HG03060 (cell line): ENCODE data around the gene PNPLA7.
"Not testable (repeated sequence)": the region's sequence is repeated elsewhere in the genome, so short reads cannot be mapped to it uniquely, and the experiment has no call there.

Source experiments
- ATAC-seq: cut with Tn5 transposase; IDR thresholded peaks from one replicate; pipeline ENCODE4 v1.9.1; 2021; ENCODE audit warnings: low read depth, moderate number of reproducible peaks; ENCODE audit not compliant: unreplicated experiment

PNPLA7 gene

DNA sequence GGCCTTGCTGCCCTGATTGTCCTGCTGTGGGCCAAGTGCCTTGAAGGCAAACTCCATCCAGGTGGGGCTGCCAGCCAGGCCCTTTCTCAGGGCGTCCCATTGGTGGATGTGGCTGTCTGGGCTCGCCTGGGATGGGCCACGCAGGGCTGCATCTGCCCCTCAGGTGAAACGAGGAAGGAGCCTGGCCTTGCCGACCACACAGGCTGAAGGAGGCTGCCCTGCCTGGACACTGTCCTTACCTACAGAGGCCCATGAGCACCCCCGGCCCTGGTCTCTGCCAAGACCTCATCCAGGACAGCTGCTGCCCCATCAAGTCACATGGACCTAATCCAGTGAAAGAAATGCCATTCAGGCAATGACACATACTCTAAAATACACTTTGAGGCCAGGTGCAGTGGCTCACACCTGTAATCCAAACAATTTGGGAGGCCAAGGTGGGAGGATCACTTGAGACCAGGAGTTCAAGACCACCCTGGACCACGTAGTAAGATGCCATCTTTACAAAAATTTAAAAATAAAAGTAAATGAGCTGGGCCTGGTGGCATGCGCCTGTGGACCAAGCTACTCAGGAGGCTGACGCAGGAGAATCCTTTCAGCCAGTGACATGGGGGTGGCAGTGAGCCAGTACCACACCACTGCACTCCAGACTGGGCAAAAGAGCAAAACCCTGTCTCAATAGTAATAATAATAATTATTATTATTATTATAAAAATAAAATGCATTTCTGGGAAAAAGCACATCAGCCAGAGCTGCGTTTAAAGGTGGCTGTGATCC is 33.9 kb downstream of the PNPLA7 start:
- ATAC-seq = no peak

DNA sequence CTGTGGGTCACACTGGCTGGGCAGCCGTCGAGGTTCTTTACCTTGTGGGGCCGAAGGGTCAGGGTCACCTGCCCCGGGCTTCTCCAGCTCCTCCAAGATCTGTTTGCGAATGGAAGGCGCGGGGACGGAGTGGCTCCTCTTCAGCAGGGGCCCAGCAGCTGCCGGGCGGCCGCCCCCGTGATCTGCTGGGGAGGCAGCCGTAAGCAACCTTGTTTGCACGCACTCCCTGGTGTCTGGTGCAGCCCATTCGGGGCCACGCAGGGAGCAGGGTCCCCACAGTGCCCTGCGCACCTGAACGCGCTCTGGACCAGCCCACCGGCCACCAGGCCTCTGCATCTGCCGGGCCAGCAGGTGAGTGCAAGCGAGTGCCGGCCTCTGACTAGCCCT is 34.9 kb downstream of the PNPLA7 start:
- no peak for ATAC-seq

DNA sequence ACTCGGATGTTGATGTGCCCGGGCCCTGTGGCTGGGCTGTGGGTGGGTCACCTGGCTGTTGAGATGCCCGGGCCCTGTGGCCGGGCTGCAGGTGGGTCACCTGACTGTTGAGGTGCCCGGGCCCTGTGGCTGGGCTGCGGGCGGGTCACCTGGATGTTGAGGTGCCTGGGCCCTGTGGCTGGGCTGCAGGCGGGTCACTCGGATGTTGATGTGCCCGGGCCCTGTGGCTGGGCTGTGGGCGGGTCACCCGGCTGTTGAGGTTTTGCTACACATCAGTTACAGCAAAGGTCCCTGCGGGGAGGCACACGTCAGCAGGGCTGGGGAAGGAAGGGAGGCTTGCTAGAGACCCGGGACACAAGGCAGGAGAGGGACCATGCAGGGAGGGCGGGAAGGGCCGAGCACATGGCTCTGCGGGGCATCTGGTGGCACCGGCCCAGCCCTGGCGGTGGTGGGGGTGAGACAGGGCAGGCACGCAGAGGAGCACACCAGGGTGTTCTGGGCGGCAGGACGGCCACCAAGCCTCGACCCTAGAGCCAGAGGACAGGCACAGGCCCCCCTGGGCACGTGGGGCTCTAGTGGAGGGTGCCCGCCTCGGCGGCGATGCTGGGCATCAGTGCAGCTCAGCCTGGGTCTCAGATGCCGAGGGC is 35.4 kb downstream of the PNPLA7 start:
- no peak for ATAC-seq

DNA sequence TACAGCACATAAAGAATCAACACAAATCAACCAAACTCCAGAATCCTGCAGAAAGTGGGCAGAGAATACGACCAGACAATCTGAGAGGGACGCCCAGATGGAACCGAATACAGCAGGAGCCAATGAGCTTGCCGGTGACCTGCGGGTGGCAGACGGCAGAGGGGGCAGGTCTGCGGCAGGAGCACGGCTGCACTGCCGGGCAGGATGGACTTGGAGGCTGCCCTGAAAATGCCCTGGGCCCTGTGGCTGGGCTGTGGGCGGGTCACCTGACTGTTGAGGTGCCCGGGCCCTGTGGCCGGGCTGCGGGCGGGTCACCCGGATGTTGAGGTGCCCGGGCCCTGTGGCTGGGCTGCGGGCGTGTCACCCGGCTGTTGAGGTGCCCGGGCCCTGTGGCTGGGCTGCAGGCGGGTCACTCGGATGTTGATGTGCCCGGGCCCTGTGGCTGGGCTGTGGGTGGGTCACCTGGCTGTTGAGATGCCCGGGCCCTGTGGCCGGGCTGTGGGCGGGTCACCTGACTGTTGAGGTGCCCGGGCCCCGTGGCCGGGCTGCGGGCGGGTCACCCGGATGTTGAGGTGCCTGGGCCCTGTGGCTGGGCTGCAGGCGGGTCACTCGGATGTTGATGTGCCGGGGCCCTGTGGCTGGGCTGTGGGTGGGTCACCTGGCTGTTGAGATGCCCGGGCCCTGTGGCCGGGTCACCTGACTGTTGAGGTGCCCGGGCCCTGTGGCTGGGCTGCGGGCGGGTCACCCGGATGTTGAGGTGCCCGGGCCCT is 36.2 kb downstream of the PNPLA7 start:
- not testable (repeated sequence) for ATAC-seq

DNA sequence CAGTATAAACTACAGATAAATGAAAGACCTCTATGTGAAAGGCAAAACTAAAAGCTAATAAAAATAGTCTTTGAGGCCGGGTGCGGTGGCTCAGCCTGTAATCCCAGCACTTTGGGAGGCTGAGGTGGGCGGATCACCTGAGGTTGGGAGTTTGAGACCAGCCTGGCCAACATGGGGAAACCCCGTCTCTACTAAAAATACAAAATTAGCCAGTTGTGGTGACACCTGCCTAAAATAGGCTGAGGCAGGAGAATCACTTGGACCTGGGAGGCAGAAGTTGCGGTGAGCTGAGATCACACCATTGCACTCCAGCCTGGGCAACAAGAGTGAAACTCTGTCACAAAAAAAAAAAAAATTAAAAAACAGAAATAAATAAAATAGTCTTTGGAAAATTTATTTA is 37.1 kb downstream of the PNPLA7 start:
- ATAC-seq = not testable (repeated sequence)

DNA sequence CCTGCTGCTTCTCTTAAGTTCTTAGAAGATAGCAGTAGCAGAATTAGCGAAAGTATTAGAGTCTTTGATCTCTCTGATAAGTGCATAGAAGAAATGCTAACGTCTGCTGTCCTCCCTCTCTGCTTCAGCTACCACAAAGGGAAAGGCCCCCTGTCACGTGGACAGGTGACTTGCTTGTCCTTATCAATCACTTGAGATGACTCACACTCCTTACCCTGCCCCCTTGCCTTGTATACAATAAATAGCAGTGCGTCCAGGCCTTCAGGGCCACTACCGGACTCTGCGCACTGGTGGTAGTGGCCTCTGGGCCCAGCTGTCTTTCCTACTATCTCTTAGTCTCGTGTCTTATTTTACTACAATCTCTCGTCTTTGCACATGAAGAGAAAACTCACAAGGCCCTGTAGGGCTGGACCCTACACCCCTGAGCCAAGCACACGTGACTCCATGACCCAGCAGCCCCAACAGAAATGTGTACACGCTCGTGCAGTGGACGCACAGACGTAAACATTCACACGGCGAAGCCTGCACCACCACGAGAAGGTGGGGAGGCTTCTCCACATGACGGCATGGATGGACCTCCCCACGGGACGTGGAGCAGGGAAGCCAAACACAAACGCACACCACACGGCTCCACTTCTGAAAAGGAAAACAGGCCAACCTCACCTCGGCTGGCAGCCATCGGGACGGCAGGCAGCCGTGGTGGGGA is 38.3 kb downstream of the PNPLA7 start:
- no peak for ATAC-seq

DNA sequence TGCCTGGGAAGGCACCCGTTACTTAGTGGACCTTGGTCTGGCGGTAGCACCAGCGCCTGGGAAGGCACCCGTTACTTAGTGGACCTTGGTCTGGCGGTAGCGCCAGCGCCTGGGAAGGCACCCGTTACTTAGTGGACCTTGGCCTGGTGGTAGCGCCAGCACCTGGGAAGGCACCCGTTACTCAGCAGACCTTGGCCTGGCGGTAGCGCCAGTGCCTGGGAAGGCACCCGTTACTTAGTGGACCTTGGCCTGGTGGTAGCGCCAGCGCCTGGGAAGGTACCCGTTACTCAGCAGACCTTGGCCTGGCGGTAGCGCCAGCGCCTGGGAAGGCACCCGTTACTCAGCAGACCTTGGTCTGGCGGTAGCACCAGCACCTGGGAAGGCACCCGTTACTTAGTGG is 39.1 kb downstream of the PNPLA7 start:
- not testable (repeated sequence) for ATAC-seq

DNA sequence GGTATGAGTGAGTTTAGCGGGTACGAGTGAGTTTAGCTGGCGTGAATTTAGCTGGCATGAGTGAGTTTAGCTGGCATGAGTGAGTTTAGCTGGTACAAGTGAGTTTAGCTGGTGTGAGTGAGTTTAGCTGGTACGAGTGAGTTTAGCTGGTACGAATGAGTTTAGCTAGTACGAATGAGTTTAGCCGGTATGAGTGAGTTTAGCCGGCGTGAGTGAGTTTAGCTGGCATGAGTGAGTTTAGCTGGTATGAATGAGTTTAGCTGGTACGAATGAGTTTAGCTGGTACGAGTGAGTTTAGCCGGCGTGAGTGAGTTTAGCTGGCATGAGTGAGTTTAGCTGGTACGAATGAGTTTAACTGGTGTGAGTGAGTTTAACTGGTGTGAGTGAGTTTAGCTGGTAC is 41.0 kb downstream of the PNPLA7 start:
- ATAC-seq = no peak

DNA sequence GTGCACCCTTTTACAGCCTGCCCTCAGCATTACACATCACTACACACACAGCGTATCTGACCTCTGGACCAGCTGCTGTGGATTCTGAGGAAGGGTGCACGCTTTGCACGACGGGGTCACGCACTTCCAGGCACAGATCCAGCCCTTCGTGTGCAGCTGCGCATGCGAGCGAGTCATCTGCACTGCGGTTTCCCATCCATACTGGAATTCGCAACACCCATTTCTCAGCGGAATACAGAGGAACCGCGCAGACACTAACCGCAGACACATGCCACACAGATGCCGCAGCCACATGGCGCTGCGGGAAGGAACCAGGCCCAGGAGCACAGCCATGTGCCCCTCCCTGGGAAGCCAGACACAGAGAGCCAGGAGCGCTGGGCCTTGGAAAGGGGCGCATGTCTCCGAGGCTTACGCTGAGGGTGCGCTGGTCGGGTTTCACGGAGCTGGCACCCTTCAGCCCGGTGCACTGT is 43.5 kb downstream of the PNPLA7 start:
- ATAC-seq = no peak

DNA sequence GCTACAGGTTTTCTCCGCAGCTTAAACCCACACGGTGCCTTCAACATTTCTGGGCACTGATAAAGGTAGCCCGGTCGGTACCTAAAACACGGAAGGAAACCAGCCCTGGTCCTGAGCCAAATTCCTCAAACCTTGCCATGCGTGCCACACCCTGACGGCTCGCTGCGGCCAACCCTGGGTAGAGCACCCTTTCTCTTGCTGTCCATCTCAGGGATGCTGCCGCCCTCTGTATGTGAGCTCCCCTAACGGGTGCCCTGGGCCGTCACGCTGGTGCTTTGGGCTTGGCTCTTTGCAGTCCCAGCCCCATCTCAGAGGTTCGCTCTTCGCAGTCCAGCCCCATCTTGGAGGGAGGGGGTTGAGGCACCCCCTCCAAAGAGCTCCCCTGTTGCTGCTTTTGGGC is 43.9 kb downstream of the PNPLA7 start:
- no peak for ATAC-seq

DNA sequence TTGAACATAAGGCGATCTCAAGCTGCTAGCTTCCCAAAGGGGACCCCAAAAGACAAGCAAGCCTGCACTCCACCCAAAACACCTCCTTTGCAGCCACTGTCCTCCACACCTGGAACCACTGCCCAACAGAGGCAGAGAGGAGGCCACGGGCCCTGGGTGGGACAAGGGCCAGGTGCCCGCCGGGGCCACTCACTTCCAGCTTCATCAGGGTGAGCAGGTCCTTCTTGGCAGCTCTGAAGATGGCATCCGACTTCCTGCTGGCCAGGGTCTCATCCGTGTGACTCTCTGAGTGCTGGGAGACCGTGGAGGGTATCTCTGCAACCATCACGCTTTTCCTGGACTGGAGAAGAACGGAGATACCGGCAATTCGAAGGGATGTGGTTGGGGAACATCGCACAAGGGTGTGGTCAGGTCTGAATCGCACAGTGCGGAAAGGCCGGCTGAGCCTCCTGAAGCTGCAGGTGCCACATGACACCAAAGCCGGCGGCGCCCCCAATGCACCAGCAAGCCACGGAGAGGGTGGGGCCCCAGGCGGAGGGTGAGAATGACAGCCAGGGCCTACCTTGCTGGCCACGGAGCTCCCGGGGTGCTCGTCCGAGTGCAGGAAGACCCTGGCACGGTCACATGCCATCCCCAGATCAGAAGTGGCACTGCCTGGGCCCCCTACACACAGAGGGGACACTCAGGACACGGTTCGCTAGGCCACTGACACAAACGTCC is 44.6 kb downstream of the PNPLA7 start:
- no peak for ATAC-seq

DNA sequence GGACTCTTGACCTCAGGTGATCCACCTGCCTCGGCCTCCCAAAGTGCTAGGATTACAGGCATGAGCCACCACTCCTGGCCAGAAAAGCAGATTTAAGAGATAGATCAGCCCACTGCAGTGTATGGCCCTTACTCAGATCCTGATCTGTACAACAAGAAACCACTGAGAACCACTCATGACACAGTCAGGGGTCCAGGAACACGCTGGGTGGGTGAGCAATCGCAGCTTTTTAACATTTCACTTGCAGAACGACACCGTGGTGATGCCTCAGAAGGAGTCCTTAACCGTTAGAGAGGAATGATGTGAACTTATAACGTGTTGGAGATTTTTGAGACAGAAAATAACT is 45.8 kb downstream of the PNPLA7 start:
- ATAC-seq = no peak

DNA sequence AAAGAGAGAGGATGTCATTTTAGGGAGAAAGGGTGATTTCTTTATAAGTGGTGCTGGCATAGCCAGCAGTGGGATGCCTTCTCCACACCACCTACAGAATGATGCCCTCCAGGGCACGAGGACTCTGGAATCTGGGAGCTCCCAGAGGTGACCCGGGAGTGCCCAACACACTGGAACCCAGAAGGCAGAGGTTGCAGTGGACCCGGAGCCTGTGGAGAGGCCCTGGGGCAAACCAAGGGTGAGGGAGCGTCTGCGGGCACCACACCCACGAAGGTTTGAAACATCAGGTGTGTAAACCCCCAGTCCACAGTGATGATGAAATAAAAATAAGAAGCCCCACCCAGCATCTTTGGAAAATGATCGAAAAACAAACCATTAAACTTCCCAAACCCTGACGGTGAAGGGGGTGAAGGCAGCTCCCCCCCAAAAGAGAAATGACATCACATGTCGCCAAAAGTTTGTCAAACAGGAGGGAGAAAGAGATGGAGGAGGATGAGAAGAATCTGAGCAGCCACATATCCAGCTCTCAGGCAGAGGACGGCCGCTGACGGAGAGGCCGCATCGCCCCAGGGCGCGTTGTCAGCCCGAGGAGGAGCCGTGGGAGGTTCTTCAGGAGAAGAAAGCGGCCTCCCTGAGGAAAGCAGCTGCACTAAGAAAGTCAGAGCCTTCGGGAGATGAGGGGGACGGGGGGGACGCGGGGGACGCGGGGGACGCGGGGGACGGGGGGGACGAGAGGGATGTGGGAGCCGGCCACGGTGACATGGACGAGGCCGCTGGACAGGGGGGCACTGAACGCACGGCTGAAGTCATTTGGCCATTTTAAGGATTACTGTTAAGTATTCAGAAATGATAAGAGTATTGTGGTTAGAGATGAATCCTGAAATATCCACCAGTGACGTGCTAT is 47.9 kb downstream of the PNPLA7 start:
- no peak for ATAC-seq

DNA sequence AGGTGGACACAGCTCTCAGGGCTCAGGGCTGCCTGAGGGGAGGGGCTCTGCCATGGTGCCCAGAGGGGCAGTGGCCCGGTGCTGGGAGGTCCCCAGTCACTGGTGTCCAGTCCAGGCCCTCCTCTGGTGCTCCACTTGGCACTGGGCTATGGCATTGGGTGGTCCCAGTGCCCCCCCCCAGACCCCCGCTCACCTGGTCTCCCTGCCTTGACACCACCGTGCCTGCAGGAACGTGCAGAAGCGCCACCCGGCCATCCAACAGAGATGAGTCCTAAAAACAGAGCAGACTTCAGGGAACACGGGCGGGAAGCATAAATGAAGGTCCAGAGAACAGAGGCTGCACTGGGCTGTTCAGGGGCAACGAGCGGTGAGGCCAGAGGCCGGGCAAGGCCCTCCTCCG is 48.7 kb downstream of the PNPLA7 start:
- no peak for ATAC-seq

DNA sequence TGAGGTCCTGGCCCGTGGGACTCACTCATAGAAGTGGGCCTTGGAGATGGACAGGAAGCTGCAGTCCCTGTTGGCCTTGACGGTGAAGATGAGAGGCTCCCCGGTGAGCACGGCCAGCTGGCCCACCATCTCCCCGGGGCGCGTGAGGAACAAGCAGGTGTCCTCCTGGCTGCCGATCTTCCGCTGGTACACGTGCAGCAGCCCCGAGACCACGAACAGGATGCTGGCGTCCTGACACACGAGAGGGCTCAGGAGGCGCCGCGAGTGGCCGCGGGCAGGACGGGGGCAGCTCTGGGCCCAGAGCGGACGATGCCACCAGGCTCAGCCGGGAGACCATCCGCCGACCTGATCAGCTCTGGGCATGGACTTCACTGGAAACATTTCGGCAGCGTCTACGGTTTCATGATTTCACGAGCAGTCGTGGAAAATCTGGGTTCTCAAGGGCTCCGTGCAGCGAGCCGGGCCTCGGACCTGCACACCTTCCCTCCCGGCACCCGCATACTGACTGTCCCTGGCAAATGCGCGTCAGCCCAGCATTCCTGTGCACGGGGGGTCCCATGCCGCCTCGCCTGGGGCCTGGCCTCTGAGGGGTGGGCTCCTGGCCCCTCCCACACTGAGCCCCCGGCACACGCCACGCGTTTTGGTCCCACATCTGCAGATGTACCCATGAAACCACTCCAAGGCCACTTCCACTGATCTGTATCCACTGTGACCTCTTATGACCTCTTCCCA is 49.4 kb downstream of the PNPLA7 start:
- no peak for ATAC-seq

DNA sequence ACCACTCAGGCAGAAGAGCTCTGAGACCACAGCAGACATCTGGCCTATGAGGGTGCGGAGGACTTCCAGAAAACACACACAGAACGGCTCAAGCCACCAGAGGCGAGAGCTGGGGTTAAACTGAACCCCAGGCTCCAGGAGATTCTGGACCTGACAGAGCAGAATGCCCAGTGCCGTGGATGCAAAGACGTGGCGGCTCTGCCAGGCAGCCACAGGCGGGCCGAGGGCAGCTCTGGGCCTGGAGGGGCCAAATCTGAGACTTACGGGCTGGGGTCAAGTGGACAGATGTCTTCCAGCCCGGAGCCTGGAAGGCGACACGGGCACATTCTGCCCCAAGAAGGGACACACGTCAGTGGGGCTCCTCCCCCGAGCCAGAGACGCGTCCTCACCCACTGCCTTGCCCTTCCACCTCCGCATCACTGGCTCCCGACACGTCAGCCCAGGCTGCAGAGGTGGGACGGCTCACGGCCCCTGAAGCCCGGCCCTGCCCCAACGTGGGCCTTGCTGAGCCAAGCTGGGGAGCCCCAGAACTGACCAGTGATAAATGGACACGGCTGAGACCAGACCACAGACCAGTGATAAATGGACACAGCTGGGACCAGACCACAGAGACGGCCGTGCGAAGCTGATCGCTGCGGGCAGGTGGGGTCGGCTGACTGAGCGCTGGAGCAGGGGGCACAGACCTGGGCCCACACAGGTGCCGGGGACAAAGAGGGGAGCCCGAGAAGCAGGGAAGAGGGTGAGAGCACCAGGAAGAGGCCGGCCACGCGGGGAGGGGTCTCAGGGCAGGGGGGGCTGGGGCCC is 50.1 kb downstream of the PNPLA7 start:
- no peak for ATAC-seq

DNA sequence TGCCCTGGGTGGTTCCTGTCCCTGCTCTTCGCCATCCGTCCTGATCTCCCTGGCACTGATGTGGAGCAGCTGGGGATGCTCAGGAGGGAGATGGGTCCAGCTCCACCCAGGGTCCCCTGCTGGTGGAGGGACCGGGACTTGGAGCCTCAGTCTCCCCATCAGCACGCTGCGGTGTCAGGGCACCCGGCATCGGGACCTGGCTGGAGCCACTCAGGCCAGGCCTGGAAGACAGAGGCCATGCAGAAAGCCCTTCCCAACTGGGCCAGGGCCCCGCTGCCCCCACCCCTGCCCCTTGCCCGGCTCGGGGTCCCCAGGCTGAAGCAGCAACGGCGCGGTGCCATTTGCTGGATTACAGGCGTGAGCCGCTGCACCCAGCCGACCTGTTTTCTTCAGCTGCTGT is 50.8 kb downstream of the PNPLA7 start:
- ATAC-seq = no peak

DNA sequence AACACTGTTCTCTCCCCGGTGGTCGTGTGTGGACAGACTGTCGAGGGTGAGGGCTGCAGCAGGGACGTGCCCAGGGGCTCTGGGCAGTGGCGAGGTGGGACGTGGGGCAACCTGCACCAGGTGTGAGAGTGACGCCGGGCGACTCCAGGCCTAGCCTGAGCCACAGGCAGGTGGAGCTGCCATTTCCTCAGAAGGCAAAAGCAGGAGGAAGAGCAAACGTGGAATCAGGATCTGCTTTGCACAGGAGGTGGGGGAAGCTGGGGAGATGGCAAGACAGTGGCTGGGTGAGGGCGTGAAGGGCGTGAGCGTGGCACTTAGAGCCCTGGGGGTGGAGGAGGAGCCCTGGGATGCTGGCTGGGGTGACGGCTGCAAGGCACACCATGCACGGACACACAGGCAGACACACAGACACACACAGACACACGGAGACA is 51.5 kb downstream of the PNPLA7 start:
- no peak for ATAC-seq
